ENCODE measurements around the gene TSR3.

Gene TSR3

GRCh38 chr16:1331712-1332617, 19.7 kb downstream of the TSR3 start:
- no peak for TF ChIP-seq CEBPB (IDR thresholded peaks at IDR 0.05)
- TF ChIP-seq, protein P1, sequence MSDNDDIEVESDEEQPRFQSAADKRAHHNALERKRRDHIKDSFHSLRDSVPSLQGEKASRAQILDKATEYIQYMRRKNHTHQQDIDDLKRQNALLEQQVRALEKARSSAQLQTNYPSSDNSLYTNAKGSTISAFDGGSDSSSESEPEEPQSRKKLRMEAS (IDR thresholded peaks at IDR 0.05) = 0 out of 2 replicates have a peak, but pooled peaks have one; percentile 31
- 0 out of 2 replicates have a peak, but pooled peaks have one; percentile 9 for TF ChIP-seq EP300 (IDR thresholded peaks at IDR 0.05; ENCODE audit: borderline replicate concordance)

DNA sequence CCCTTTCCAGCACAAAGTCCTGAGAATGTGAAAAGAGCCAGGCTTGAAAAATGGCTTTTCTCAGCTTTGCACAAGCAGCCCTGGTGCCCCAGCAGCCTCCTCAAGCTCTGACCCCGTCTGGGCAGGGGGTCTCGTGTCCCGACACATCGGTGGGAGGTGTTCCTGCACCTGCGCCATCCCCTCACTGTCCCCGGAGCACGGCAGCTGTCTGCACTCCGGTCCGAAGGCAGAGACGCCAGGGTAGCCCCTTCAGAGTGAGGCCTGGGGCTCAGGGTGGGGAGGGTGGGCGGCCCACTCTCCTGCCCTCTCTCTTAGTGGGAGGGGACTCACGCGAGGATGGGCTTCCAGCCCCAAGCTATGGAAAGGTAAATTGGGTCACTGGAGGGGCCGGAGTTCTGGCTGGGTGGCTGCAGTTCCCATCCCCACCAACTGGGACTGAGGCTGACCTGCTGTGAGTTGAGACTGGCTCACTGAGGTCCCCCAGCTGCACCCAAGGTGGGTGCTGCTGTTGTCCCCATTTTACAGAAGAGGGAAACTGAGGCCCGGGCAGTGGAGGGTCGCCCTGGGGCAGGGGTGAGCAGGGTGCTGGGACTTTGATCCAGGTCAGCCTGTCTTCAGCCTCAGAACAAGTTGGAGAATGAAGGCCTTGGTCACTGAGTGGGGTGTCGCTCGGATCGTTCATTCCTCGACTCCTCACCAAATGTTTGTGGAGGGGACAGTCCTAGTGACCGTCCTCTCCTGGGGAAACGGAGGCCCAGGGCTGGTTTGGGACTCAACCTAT, 20.6 kb downstream of the TSR3 start:
- TF ChIP-seq RAD21 (IDR thresholded peaks at IDR 0.05; ENCODE audit: low read depth) (no peak), TEAD4 (IDR thresholded peaks at IDR 0.05) (no peak), YY1 (IDR thresholded peaks at IDR 0.05; ENCODE audit: low read depth) (no peak), USF1 (IDR thresholded peaks at IDR 0.05) (no peak), EP300 (IDR thresholded peaks at IDR 0.05; ENCODE audit: borderline replicate concordance) (no peak), EGR1 (IDR thresholded peaks at IDR 0.05) (no peak), CEBPB (IDR thresholded peaks at IDR 0.05) (no peak), TAF1 (IDR thresholded peaks at IDR 0.05; ENCODE audit: low read depth) (no peak), FOXM1 (IDR thresholded peaks at IDR 0.05; ENCODE audit: borderline replicate concordance, low read depth) (no peak), ZBTB7A (IDR thresholded peaks at IDR 0.05; ENCODE audit: low read depth) (no peak), REST (IDR thresholded peaks at IDR 0.05; ENCODE audit: low read depth) (no peak), TCF12 (IDR thresholded peaks at IDR 0.05; ENCODE audit: low read depth) (no peak), CREB1 (IDR thresholded peaks at IDR 0.05; ENCODE audit: low read depth) (no peak), NFIC (IDR thresholded peaks at IDR 0.05) (no peak)
- TF ChIP-seq, protein P1 (IDR thresholded peaks at IDR 0.05) = no peak

DNA sequence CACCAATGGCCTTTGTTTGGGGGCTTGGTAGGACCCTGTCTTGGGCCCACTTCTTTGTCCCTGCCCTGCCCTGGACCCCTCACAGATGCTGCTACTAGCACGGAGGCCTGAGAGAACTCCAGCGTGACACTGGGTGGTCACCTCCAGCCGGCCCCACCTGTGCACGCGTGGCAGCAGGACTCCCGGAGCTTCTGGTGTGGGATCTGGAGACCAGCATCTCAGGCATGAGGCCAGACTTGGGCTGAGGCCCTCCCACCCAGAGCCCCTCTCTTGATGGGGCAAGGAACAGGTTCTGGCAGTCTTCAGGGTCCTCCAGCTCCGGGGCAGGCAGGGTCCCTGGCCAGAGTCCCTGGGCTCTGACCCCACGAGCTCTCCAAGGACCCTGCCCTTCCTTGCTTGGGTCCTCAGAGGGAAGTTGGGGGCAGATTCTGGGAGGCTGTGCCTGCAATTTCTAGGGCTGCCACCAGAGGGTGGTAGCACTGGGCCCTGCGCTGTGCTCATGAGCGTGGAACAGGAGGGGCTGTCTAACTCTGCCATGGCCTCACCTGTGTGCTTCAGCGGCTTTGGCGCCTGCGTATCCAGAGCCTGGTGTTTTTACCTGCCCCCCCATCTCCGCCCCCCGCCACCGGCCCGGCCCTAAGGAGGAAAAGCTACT, 21.3 kb downstream of the TSR3 start:
- TF ChIP-seq TEAD4 (IDR thresholded peaks at IDR 0.05) (no peak), RAD21 (IDR thresholded peaks at IDR 0.05; ENCODE audit: low read depth) (peak; percentile 32; the same call in 1 of the 2 replicates)

GRCh38 chr16:1327619-1327947, 24.1 kb downstream of the TSR3 start:
- TF ChIP-seq USF1 (IDR thresholded peaks at IDR 0.05) (no peak), NFIC (IDR thresholded peaks at IDR 0.05) (no peak), CREB1 (IDR thresholded peaks at IDR 0.05; ENCODE audit: low read depth) (no peak), EGR1 (IDR thresholded peaks at IDR 0.05) (no peak), YY1 (IDR thresholded peaks at IDR 0.05; ENCODE audit: low read depth) (no peak), EP300 (IDR thresholded peaks at IDR 0.05; ENCODE audit: borderline replicate concordance) (no peak), ZBTB7A (IDR thresholded peaks at IDR 0.05; ENCODE audit: low read depth) (no peak), TEAD4 (IDR thresholded peaks at IDR 0.05) (no peak), FOXM1 (IDR thresholded peaks at IDR 0.05; ENCODE audit: borderline replicate concordance, low read depth) (no peak), TAF1 (IDR thresholded peaks at IDR 0.05; ENCODE audit: low read depth) (no peak)

GRCh38 chr16:1326946-1327618, 24.6 kb downstream of the TSR3 start:
- TF ChIP-seq CREB1 (IDR thresholded peaks at IDR 0.05; ENCODE audit: low read depth) (no peak), USF1 (IDR thresholded peaks at IDR 0.05) (no peak), YY1 (IDR thresholded peaks at IDR 0.05; ENCODE audit: low read depth) (no peak)

- no peak for TF ChIP-seq TCF12 (IDR thresholded peaks at IDR 0.05; ENCODE audit: low read depth)
- TF ChIP-seq USF1 (IDR thresholded peaks at IDR 0.05) = no peak
- no peak for TF ChIP-seq TAF1 (IDR thresholded peaks at IDR 0.05; ENCODE audit: low read depth)
- no peak for TF ChIP-seq RAD21 (IDR thresholded peaks at IDR 0.05; ENCODE audit: low read depth)
- no peak for TF ChIP-seq NFIC (IDR thresholded peaks at IDR 0.05)
- TF ChIP-seq YY1 (IDR thresholded peaks at IDR 0.05; ENCODE audit: low read depth) = no peak
- no peak for TF ChIP-seq EP300 (IDR thresholded peaks at IDR 0.05; ENCODE audit: borderline replicate concordance)
- no peak for TF ChIP-seq EGR1 (IDR thresholded peaks at IDR 0.05)
- no peak for TF ChIP-seq CREB1 (IDR thresholded peaks at IDR 0.05; ENCODE audit: low read depth)
- no peak for TF ChIP-seq CEBPB (IDR thresholded peaks at IDR 0.05)
- no peak for TF ChIP-seq REST (IDR thresholded peaks at IDR 0.05; ENCODE audit: low read depth)
- TF ChIP-seq ZBTB7A (IDR thresholded peaks at IDR 0.05; ENCODE audit: low read depth) = no peak
- TF ChIP-seq, protein P1 (IDR thresholded peaks at IDR 0.05) = no peak
These were observed 25.3 kb downstream of the TSR3 start for GRCh38 chr16:1326391-1326790.

Data from Ishikawa (cell line).